ELR (cell line): ENCODE measurements around the gene PHF14.

Experiments
- DNase-seq: peaks from one replicate; pipeline ENCODE4 v3.0.0-alpha.2; 2015; ENCODE audit warnings: low read depth

PHF14 gene

DNA sequence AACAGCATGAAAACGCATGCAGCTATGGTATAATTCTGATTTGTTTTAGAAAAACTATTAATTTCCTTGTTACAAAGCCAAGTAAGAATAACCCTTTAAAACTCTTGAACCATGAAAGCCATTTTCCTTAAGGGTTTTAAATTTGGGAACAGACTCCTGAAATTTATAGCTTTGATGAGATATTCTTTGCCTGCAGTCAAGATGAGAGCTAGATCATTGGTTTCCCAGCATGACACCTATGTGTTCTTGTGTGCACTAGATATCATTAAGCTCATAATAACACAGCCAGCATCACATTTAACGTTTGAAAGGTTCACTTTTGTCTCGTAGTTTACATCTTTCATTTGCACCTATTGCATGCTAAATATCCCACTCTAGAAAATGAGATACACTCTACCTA lies 202.2 kb downstream of the PHF14 start:
- DNase-seq, result no peak

DNA sequence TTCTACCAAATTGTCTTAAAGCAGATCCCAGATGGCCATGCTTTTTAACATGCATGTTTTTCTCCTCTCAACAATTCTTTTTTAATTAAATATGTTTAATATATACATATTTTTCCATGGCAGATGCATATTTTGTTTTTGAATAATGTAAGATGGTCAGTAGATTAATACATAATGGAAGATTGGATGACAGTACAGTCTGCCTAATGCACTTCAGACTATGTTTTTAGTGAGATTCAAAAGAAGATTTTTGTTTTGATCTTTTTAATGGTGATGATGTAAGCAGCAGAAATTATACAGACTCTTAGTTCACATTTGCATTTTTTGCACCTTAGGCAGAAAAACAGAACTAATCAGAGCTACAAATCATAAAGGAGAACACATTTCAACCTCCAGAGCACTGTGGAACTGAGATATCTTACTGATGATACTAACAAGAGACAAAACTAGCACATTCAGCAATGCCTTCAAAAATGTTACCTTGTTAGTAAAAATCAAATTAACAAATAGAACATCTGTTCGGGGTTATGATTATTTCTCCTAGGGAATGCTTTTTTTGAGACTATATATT lies 203.4 kb downstream of the PHF14 start:
- DNase-seq, result no peak

DNA sequence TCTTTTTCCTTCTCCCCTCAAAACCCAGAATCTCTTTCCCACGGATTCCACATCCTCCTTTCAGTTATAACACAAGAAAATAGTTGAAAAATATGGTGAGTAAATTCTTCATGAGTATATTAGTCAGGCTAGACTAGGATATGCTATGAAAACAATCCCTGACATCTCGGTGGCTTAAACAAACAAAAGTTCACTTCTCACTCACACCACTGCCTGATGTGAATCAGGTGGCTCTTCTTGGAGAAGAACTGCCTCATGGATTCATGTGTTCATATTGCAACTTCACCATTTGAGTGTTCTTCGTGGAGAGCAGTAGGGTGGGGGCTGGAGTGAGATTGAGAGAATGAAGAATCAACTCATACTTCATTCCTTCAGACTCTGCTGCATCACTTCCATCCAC lies 204.1 kb downstream of the PHF14 start:
- no peak for DNase-seq

DNA sequence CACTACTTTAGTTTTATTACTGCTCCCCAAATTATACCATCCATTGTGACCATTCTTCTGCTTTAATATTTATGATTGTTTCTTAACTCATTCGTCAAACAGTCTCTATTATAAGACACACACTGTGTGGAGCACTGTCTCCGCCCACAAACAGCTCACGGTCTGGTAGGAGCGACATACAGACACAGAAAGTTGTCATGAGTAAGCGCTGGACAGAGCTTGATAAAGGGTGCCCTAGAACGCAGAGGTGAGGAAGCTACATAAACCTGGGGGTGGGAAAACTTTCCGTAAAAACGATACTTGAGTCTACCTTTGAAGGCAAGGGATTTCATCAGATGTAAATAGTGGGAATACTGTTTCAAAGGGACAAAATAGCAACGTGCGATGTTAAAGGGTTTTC lies 207.9 kb downstream of the PHF14 start:
- DNase-seq, result no peak

DNA sequence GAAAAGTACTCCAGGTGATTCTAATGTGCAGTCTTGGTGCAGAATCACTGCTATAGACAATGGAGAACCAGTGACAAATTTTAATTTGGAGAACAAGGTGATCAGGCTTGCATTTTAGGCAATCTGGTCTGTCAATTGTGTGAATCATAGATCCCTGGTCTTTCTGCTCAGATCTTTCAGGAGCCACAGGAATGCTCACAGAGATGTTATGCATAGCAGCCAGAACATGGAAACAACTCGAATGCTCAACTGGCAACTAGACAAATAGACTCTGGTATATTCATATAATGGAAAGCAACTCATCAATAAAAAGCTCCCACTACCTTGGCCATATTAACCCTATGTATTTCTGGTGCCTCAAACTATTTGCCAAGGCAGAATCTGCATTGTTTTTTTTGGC lies 209.1 kb downstream of the PHF14 start:
- no peak for DNase-seq

DNA sequence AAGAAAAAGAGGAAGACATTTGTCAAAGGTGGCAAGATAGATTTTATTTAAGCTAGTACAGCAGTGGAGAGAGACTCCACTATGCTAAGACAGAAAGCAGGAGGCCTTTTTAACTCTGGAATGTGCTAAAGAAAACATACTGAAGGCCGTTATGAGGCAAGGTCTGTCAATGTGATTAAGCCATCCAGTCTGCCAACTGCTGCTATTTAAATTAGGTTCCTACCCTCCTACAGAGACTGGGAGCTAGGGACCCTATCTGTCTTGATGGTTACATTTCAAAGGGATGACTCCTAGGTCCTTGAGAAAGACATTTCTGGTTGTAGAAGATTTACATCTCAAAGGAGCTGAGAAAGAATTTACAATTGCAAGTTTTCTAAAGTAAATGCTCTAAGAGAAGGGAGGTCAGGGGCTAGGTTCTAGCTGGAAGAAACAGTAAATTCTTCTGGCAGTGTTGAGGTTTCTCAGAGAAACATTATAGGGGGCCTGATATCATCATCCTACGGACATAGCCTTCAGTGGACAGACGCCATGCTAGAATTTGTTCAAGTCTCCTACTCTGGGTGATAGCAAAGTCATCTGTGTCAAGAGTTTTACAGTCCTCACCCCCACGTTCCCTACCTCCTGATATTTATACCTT lies 211.6 kb downstream of the PHF14 start:
- no peak for DNase-seq

GRCh38 chr7:11188529-11189310 lies 215.0 kb downstream of the PHF14 start:
- no peak for DNase-seq

DNA sequence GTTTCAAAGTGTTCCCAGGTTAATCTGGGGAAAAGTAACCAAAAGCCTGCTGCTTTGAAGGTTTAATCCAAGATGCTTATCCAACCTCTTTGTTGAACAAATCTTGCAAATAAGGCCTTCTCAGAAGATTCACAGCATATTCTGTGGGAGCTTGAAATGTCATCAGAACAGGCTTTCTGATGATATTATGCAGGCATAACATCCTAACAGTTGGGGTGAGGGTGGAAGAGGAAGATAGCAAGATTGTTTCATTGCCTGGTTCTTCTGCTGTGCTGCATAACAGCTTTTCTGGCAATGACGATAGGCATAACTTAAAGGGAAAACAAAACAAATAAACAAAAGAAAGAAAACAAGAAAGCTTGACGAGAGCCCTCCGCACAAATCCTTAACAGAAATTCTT lies 217.4 kb downstream of the PHF14 start:
- no peak for DNase-seq

DNA sequence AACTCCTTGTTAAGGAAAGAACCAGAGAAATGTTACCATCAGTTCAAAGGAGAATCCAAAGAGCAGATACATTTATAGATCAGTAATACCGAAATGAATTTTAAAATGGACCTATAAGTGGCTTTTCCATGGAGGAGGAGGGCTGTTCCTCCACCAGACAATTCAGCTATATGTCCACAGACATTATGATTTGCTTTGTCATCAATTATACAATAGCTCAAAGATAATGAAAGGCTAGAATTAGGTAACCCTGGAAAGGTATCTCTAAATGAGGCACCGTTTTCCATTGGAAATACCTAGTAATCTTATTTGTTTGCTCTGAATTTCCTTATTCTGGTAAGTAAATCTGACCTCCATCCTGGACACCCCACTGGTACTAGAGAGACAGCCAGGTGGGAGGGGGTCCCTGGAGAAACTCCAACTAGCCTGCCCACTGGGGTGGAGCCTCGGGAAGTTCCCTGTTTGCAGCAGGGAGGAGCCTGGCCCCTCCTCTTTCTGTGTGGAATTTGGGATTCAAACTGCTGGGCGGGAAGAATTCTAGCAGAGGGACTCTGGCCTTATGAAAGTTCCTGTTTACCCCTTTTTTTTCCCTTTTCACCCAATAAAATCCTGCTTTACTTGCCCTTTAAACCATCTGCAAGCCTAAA lies 218.0 kb downstream of the PHF14 start:
- no peak for DNase-seq

DNA sequence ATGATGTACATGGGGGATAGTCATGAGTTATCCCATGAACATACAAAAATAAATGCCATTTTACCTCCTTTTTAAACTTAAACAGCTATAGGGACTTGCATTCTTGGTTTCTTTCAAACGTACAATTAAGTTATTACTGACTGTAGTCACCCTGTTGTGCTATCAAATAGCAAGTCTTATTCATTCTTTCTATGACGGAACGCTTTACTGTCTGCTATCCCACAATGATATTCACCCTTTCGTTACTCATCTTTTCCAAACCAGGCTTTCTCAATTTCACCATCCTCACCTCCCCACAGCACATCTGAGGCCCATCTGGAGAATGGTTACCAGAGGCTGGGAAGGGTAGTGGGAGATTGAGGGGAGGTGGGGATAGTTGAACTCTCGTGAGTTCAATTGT lies 218.8 kb downstream of the PHF14 start:
- peak; percentile 47 for DNase-seq

GRCh38 chr7:11193131-11193867 lies 219.6 kb downstream of the PHF14 start:
- peak; percentile 35 for DNase-seq

- no peak for DNase-seq
These were observed 220.2 kb downstream of the PHF14 start for GRCh38 chr7:11193888-11194287.

GRCh38 chr7:11194492-11194891 lies 220.8 kb downstream of the PHF14 start:
- DNase-seq, result no peak

- DNase-seq, result no peak
These were observed 221.8 kb downstream of the PHF14 start for GRCh38 chr7:11195502-11195901.

GRCh38 chr7:11196143-11196542 lies 222.5 kb downstream of the PHF14 start:
- no peak for DNase-seq

DNA sequence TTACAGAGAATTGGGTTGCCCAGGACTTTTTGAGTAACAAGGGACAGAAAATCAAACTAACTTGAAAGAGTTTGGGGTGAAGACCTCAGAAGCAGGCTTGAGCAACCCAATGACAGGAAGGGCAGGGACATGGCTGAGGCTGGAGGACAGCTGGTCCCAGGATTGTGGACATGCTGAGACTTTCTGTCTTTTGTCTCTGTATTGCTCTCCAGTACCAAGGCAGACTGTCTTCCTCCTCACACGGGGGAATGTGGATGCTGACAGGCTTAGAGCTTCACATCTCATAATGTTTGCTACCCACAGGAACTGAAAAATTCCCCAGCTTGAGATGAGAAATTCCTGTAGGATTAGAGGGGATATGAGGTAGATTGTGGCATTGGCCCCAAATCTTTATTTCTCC lies 229.6 kb downstream of the PHF14 start:
- no peak for DNase-seq

DNA sequence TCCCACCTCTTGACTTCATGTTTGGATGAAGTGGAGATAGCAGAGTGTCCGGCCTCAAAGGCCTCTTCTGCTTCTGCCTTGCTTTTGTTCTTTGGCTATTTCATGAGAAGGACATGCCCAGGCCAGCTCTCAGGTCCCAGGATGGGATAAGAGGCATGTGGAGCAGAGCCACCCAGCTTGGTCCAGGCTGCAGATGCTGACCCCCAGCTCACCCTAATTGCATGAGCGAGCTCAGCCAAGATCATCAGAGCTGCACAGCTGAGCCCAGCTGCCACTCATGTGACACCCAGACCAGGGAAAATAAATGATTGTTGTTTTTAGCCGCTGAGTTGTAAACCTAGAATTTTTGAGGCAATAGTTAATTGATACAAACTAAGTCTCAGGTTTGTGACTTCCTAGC lies 230.0 kb downstream of the PHF14 start:
- DNase-seq, result no peak

DNA sequence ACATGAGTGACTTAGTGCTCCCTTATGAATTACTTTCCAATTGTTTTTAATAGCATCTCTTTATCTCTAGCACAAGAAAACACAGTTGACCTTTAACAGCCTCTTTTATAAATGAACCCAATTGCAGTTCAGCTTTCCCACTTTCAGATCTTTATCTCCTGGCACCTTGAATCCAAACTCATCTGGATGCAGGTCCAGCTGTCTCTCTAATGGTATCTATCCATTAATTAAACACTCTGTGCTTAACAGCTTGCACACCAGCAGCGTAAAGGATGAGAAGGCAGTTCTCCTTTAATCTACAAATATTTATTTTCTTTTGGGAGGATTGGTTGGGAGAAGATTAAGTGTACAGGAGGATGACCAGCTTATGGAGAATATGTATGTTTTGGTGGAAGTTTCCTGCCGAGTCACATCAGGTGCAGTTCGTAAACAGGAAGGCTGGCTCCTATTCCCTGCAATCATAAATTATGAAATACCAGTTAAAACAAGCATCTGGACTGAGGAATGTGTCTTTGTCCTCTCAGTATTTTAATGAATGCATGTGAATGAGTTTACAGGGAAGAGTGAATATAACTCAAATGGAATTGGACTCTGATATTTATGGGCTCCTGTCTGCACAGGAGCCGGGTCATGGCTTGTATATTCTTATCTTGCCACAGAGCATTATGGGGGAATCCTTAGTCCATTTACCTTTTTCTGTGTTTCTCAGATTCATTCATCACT lies 232.7 kb downstream of the PHF14 start:
- no peak for DNase-seq

GRCh38 chr7:11207565-11207964 lies 233.9 kb downstream of the PHF14 start:
- DNase-seq, result no peak

GRCh38 chr7:11208883-11209465 lies 235.3 kb downstream of the PHF14 start:
- DNase-seq, result no peak

GRCh38 chr7:11210374-11210773 lies 236.7 kb downstream of the PHF14 start:
- DNase-seq, result no peak
